Lower leg skin (tissue), 4 donors: ENCODE results near the gene RPLP2. TPM values are rescaled to one million over a fixed set of nuclear protein-coding genes. Genes with fewer than 3 reads are reported as not detected.

Experiments
- DNase-seq, 2 donors: peaks; one replicate each; pipeline ENCODE4 v3.0.0-alpha.2; 2019; ENCODE audit warnings: low spot score in 2 of 2
- H3K4me3 ChIP-seq: fragments of 200-600 bp; sonication (generic); 2 replicates; pipeline ENCODE4 v1.5.1; 2017; ENCODE audit warnings: mild to moderate bottlenecking, low read depth; ENCODE audit not compliant: poor library complexity, severe bottlenecking
- POLR2A ChIP-seq, 2 donors: fragments of 450-650 bp; IDR thresholded peaks; one replicate each; pipeline ENCODE4 v1.6.1; 2016 to 2017; ENCODE audit warnings: antibody characterized with exemption in 2 of 2, mild to moderate bottlenecking in 1 of 2, moderate library complexity in 1 of 2
- WGBS, 2 donors: methylation state at CpG; one replicate each; pipeline ENCODE4 v1.1.5; 2018; 5-methylcytosine and 5-hydroxymethylcytosine counted together
- intact Hi-C: fragments of 100-400 bp; cut with DNase I; formaldehyde crosslinking; loops from one replicate; pipeline ENCODE4 v1.15.0; 2023; ENCODE audit warnings: low total_unique reads
- total RNA-seq, 4 donors: library from RNA; depleted of rRNA; stranded (reverse); fragments of >200 nt; gene quantifications; one replicate each; pipeline ENCODE4 v1.1.0, GENCODE V29; 2016
- TF ChIP-seq, protein P1 (sequence below), 3 donors: fragments of 450-650 bp; IDR thresholded peaks; one replicate each; pipeline ENCODE4 v1.5.1; 2016; ENCODE audit warnings: antibody characterized with exemption in 3 of 3, mild to moderate bottlenecking in 3 of 3, moderate library complexity in 2 of 3

The RPLP2 gene
- total RNA-seq, 4 donors from 2014 or later = 479 to 1,471 (median 745) TPM

GRCh38 chr11:826836-827145, 17.0 kb downstream of the RPLP2 start:
- H3K4me3 ChIP-seq = no peak overlapping the region
- WGBS, 2 donors = 4 to 6% methylated on average over 15 to 22 of the region's 22 CpGs
- DNase-seq = no peak
- no peak for TF ChIP-seq POLR2A (IDR thresholded peaks at IDR 0.05)
- TF ChIP-seq, protein P1, sequence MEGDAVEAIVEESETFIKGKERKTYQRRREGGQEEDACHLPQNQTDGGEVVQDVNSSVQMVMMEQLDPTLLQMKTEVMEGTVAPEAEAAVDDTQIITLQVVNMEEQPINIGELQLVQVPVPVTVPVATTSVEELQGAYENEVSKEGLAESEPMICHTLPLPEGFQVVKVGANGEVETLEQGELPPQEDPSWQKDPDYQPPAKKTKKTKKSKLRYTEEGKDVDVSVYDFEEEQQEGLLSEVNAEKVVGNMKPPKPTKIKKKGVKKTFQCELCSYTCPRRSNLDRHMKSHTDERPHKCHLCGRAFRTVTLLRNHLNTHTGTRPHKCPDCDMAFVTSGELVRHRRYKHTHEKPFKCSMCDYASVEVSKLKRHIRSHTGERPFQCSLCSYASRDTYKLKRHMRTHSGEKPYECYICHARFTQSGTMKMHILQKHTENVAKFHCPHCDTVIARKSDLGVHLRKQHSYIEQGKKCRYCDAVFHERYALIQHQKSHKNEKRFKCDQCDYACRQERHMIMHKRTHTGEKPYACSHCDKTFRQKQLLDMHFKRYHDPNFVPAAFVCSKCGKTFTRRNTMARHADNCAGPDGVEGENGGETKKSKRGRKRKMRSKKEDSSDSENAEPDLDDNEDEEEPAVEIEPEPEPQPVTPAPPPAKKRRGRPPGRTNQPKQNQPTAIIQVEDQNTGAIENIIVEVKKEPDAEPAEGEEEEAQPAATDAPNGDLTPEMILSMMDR (IDR thresholded peaks at IDR 0.05) = no peak
- intact Hi-C loops = no loop called here

DNA sequence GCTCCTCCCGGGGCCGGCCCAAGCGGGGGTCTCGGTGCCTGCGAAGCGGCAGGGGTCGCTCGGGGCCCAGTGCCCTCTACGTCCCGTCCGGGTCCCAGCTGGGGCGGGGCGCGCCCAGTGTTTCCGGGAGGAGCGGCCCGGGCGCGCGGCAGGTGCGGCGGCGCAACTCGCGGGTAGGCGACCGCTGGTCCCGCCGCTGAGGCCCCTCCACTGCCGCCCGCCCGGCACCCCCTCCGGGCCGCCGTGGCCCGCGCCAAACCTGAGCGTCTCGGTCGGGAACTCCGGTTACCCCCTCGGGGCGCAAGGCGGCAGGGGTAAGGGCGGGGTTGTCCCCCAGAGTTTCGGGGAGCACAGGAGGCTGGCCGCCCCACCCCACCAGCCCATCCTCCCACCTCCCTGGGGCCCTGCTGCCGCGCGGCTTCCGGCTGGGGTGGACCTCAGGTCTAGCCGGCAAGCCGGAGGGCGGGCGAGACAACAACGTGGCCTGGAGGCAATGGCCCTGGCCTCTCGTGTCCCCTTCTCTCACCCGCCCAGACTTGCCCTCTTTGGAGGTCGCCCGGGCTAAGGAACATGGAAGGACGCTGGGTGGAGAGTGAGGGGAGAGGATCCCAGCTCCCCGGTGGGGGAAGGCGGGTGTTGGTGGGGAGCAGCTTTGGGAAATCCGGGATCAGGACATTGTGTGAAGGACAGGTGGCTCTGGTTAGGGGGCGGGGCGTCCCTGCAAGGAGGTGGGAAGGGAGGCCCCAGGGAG, 17.6 kb downstream of the RPLP2 start:
- H3K4me3 ChIP-seq = no peak overlapping the region
- intact Hi-C loops = no loop called here
- TF ChIP-seq, protein P1 (IDR thresholded peaks at IDR 0.05) = no peak
- TF ChIP-seq POLR2A (IDR thresholded peaks at IDR 0.05) = no peak
- DNase-seq = no peak
- 5 to 27% methylated on average over 14 to 44 of the region's 66 CpGs for WGBS, 2 donors

- TF ChIP-seq, protein P1 (IDR thresholded peaks at IDR 0.05) = no peak
- 50 to 60% methylated on average over 5 of the region's 5 CpGs for WGBS, 2 donors
- no peak within 1 kb of the TSS for H3K4me3 ChIP-seq
- intact Hi-C loops = no loop called here
- no peak for DNase-seq
Measured at GRCh38 chr11:827897-828192, 18.1 kb downstream of the RPLP2 start, which contains the start of gene CRACR2B. Gene CRACR2B, plus strand, starts transcription at chr11:827919. Its CDS starts 689 bp downstream, at chr11:828608.

DNA sequence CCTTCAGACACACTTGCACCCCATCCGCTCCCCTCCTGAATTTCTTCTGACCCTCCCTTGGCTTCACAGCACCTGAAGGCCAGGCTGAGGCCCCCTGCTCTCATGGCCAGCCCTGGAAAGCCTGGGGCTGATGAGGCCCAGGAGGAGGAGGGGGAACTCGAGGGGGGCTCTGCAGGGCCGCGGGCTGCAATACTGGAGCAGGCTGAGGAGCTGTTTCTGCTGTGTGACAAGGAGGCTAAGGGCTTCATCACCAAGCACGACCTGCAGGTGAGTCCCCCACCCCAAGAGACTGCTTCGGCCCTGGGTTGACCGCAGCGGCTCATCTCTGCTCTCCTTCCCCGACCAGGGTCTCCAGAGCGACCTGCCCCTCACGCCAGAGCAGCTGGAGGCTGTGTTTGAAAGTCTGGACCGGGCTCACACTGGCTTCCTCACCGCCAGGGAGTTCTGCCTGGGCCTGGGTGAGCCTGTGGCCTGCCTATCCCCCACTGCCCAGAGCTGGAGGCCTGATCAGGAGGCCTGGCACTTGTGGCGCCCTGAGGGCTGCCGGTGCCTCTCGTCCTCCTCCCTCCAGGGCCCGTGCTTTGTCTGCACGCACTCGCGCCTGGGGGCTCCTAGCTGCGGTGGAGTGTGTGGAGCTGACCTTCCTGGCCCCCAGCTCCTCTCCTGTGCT, 18.9 kb downstream of the RPLP2 start:
- no peak for DNase-seq
- WGBS, 2 donors = 57 to 75% methylated on average over 12 to 18 of the region's 21 CpGs
- intact Hi-C loops = no loop called here
- H3K4me3 ChIP-seq = no peak overlapping the region
- no peak for TF ChIP-seq POLR2A (IDR thresholded peaks at IDR 0.05)
- TF ChIP-seq, protein P1 (IDR thresholded peaks at IDR 0.05) = no peak

DNA sequence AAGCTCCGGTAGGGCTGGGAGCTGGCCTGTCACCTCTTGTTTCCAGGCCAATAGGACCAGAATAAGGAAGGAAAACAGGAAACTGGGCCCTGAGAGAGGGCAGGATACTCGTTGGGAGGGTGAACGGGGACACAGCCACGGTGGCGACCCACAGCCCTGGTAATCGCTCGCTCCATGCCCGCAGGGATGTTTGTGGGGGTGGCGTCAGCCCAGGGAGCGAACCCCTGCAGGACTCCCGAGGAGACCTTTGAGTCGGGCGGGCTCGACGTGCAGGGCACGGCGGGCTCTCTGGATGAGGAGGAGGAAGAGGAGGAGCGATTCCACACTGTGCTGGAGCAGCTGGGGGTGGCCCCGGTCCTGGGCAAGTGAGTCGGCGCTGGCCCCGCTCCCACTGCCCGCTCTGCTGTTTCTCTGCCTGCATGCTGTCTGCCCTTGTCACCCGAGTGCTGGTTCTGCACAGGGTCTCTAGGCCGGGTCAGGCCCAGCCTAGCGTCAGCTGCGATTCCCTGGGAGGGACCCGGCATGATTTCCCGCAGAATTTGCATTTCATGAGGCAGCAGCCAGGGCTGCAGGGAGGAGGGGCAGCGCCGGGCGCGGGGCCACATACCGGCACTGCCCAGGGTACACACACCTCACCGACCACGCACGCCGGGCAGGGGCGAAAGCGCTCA, 19.5 kb downstream of the RPLP2 start:
- intact Hi-C loops = no loop called here
- no peak for DNase-seq
- WGBS, 2 donors = 21 to 29% methylated on average over 20 to 34 of the region's 40 CpGs
- no peak overlapping the region for H3K4me3 ChIP-seq
- TF ChIP-seq, protein P1 (IDR thresholded peaks at IDR 0.05) = no peak
- no peak for TF ChIP-seq POLR2A (IDR thresholded peaks at IDR 0.05)
